HS-27A (cell line): Measurements from ENCODE around the gene C9orf57.
"Not testable (repeated sequence)": the region's sequence is repeated elsewhere in the genome, so short reads cannot be mapped to it uniquely, and the experiment has no call there.

Experiments used
- DNase-seq: peaks from one replicate; pipeline ENCODE4 v3.0.0-alpha.2; 2012; ENCODE audit warnings: low read depth, missing footprints

Gene C9orf57

GRCh38 chr9:72023596-72023995, 36.8 kb downstream of the C9orf57 start:
- DNase-seq, result no peak

- no peak for DNase-seq
These were observed 37.6 kb downstream of the C9orf57 start for GRCh38 chr9:72022841-72023240.

GRCh38 chr9:72013292-72013760, 47.1 kb downstream of the C9orf57 start:
- no peak for DNase-seq

- no peak for DNase-seq
These were observed 47.8 kb downstream of the C9orf57 start for GRCh38 chr9:72012646-72013045.

GRCh38 chr9:72007726-72008125, 52.7 kb downstream of the C9orf57 start:
- DNase-seq, result not testable (repeated sequence)

GRCh38 chr9:72006501-72006900, 53.9 kb downstream of the C9orf57 start:
- no peak for DNase-seq

GRCh38 chr9:72005451-72005850, 55.0 kb downstream of the C9orf57 start:
- no peak for DNase-seq
